ENCODE measurements around the gene COLQ.
"Not testable (repeated sequence)": the region's sequence is repeated elsewhere in the genome, so short reads cannot be mapped to it uniquely, and the experiment has no call there.

Gene COLQ

GRCh38 chr3:15493436-15493835 is 28.1 kb downstream of the COLQ start:
- no peak for DNase-seq (ENCODE audit: low read depth in 1 of 2, low spot score in 1 of 2)

- no peak for DNase-seq (ENCODE audit: low read depth in 1 of 2, low spot score in 1 of 2)
Measured at GRCh38 chr3:15492847-15493360, 28.6 kb downstream of the COLQ start.

GRCh38 chr3:15491143-15491542 is 30.4 kb downstream of the COLQ start:
- no peak for DNase-seq (ENCODE audit: low read depth in 1 of 2, low spot score in 1 of 2)

- DNase-seq (ENCODE audit: low read depth in 1 of 2, low spot score in 1 of 2) = no peak
Measured at GRCh38 chr3:15490158-15490557, 31.3 kb downstream of the COLQ start.

GRCh38 chr3:15488002-15488401 is 33.5 kb downstream of the COLQ start:
- no peak for DNase-seq (ENCODE audit: low read depth in 1 of 2, low spot score in 1 of 2)

- DNase-seq (ENCODE audit: low read depth in 1 of 2, low spot score in 1 of 2) = no peak
Measured at GRCh38 chr3:15486979-15487378, 34.5 kb downstream of the COLQ start.

GRCh38 chr3:15486020-15486419 is 35.5 kb downstream of the COLQ start:
- DNase-seq (ENCODE audit: low read depth in 1 of 2, low spot score in 1 of 2) = no peak

- DNase-seq (ENCODE audit: low read depth in 1 of 2, low spot score in 1 of 2) = not testable (repeated sequence)
Measured at GRCh38 chr3:15484551-15484950, 37.0 kb downstream of the COLQ start.

GRCh38 chr3:15479400-15480224 is 41.9 kb downstream of the COLQ start:
- DNase-seq (ENCODE audit: low read depth in 1 of 2, low spot score in 1 of 2) = no peak

GRCh38 chr3:15478640-15478979 is 42.9 kb downstream of the COLQ start:
- no peak for DNase-seq (ENCODE audit: low read depth in 1 of 2, low spot score in 1 of 2)

- no peak for DNase-seq (ENCODE audit: low read depth in 1 of 2, low spot score in 1 of 2)
Measured at GRCh38 chr3:15477951-15478639, 43.4 kb downstream of the COLQ start.

GRCh38 chr3:15476378-15476777 is 45.1 kb downstream of the COLQ start:
- no peak for DNase-seq (ENCODE audit: low read depth in 1 of 2, low spot score in 1 of 2)

- DNase-seq (ENCODE audit: low read depth in 1 of 2, low spot score in 1 of 2) = no peak
Measured at GRCh38 chr3:15475161-15475560, 46.3 kb downstream of the COLQ start.

GRCh38 chr3:15471861-15472260 is 49.6 kb downstream of the COLQ start:
- no peak for DNase-seq (ENCODE audit: low read depth in 1 of 2, low spot score in 1 of 2)

- DNase-seq (ENCODE audit: low read depth in 1 of 2, low spot score in 1 of 2) = no peak
Measured at GRCh38 chr3:15470849-15471248, 50.7 kb downstream of the COLQ start.

GRCh38 chr3:15470261-15470660 is 51.2 kb downstream of the COLQ start:
- DNase-seq (ENCODE audit: low read depth in 1 of 2, low spot score in 1 of 2) = no peak

- no peak for DNase-seq (ENCODE audit: low read depth in 1 of 2, low spot score in 1 of 2)
Measured at GRCh38 chr3:15467227-15468181, 54.0 kb downstream of the COLQ start.

GRCh38 chr3:15465876-15466585 is 55.5 kb downstream of the COLQ start:
- DNase-seq (ENCODE audit: low read depth in 1 of 2, low spot score in 1 of 2) = no peak

- no peak for DNase-seq (ENCODE audit: low read depth in 1 of 2, low spot score in 1 of 2)
Measured at GRCh38 chr3:15462451-15462850, 59.1 kb downstream of the COLQ start.

- DNase-seq (ENCODE audit: low read depth in 1 of 2, low spot score in 1 of 2) = no peak
Measured at GRCh38 chr3:15460891-15461531, 60.5 kb downstream of the COLQ start.

Data from activated CD4-positive, alpha-beta T cell treated with anti-CD3 and anti-CD28 coated beads, Interleukin-2, amount 50 U/mL, for 24 hours (primary cell).